Neuronal stem cell (in vitro differentiated cells): ENCODE results near the gene RALGPS1.

Experiments
- DNase-seq: peaks from one replicate; pipeline ENCODE4 v3.0.0-alpha.2; 2013; ENCODE audit warnings: low spot score
- H2AFZ ChIP-seq: one replicate; pipeline ENCODE4 v1.6.1; 2013; ENCODE audit warnings: mild to moderate bottlenecking, low read length, inconsistent platforms
- H2AK5ac ChIP-seq: 2 replicates; pipeline ENCODE4 v1.6.1; 2013; ENCODE audit warnings: low read depth, mild to moderate bottlenecking, inconsistent platforms, low read length, moderate library complexity, mixed read lengths
- H2BK120ac ChIP-seq: 2 replicates; pipeline ENCODE4 v1.6.1; 2013; ENCODE audit warnings: low read depth, mild to moderate bottlenecking, inconsistent platforms, low read length, moderate library complexity, mixed read lengths
- H2BK12ac ChIP-seq: one replicate; pipeline ENCODE4 v1.6.1; 2013; ENCODE audit warnings: low read length, inconsistent platforms
- H2BK15ac ChIP-seq: 2 replicates; pipeline ENCODE4 v1.6.1; 2013; ENCODE audit warnings: mild to moderate bottlenecking, low read length, inconsistent platforms, mixed read lengths
- H2BK5ac ChIP-seq: one replicate; pipeline ENCODE4 v1.6.1; 2013; ENCODE audit warnings: inconsistent platforms, mild to moderate bottlenecking, low read length, moderate library complexity
- H3K14ac ChIP-seq: one replicate; pipeline ENCODE4 v1.6.1; 2013; ENCODE audit warnings: low read length, inconsistent platforms
- H3K18ac ChIP-seq: 2 replicates; pipeline ENCODE4 v1.6.1; 2013; ENCODE audit warnings: low read length, inconsistent platforms
- H3K23ac ChIP-seq: 2 replicates; pipeline ENCODE4 v1.6.1; 2013; ENCODE audit warnings: low read depth, mild to moderate bottlenecking, mixed read lengths, low read length, inconsistent platforms; ENCODE audit not compliant: poor library complexity
- H3K27ac ChIP-seq: replicated peaks from 3 replicates; pipeline ENCODE4 v1.5.1; 2013; ENCODE audit warnings: low read length, inconsistent platforms
- H3K27me3 ChIP-seq, 3 experiments: 2 replicates each; pipeline ENCODE4 v1.6.1; 2013; ENCODE audit warnings: low read length in 3 of 3, mild to moderate bottlenecking in 2 of 3, inconsistent platforms in 1 of 3, low read depth in 1 of 3, mixed read lengths in 1 of 3, moderate library complexity in 1 of 3; ENCODE audit not compliant: control insufficient read depth in 3 of 3, insufficient read depth in 3 of 3
- H3K36me3 ChIP-seq, 2 donors: replicated peaks in 1 of 2; 2 replicates each; pipeline ENCODE4 v1.6.1; 2013; ENCODE audit warnings: low read length in 2 of 2; ENCODE audit not compliant: control insufficient read depth in 2 of 2, insufficient read depth in 2 of 2
- H3K4ac ChIP-seq: 2 replicates; pipeline ENCODE4 v1.6.1; 2013; ENCODE audit warnings: inconsistent platforms, mild to moderate bottlenecking, low read length, moderate library complexity
- H3K4me1 ChIP-seq, 2 donors: 1 replicate in 1 of 2; 2 replicates in 1 of 2; pipeline ENCODE4 v1.6.1; 2013; ENCODE audit warnings: low read length in 2 of 2, low read depth in 1 of 2; ENCODE audit not compliant: control insufficient read depth in 2 of 2, insufficient read depth in 1 of 2
- H3K4me2 ChIP-seq: one replicate; pipeline ENCODE4 v1.6.1; 2013; ENCODE audit warnings: mild to moderate bottlenecking, low read length, inconsistent platforms; ENCODE audit not compliant: insufficient read depth, poor library complexity, severe bottlenecking
- H3K4me3 ChIP-seq, 2 donors: 2 replicates each; pipeline ENCODE4 v1.5.1; 2013; ENCODE audit warnings: low read length in 2 of 2, mild to moderate bottlenecking in 2 of 2, inconsistent platforms in 1 of 2, moderate library complexity in 1 of 2
- H3K79me1 ChIP-seq: one replicate; pipeline ENCODE4 v1.6.1; 2013; ENCODE audit warnings: low read depth, mild to moderate bottlenecking, inconsistent platforms, low read length, moderate library complexity
- H3K9ac ChIP-seq: one replicate; pipeline ENCODE4 v1.6.1; 2013; ENCODE audit warnings: mild to moderate bottlenecking, low read depth, low read length, inconsistent platforms; ENCODE audit not compliant: poor library complexity
- H3K9me3 ChIP-seq, 2 donors: replicated peaks in 1 of 2; 2 replicates each; pipeline versions ENCODE3 to v1.6.1; 2013; ENCODE audit warnings: low read length in 2 of 2, mild to moderate bottlenecking in 2 of 2, inconsistent platforms in 1 of 2, low read depth in 1 of 2, mixed read lengths in 1 of 2, moderate library complexity in 1 of 2; ENCODE audit not compliant: control insufficient read depth in 2 of 2, insufficient read depth in 1 of 2
- H4K8ac ChIP-seq: one replicate; pipeline ENCODE4 v1.6.1; 2013; ENCODE audit warnings: low read depth, mild to moderate bottlenecking, inconsistent platforms, low read length, moderate library complexity
- H4K91ac ChIP-seq: one replicate; pipeline ENCODE4 v1.6.1; 2013; ENCODE audit warnings: low read length, low read depth, mild to moderate bottlenecking, inconsistent platforms; ENCODE audit not compliant: poor library complexity
- WGBS, 2 donors: extraction: QIAGEN DNeasy Blood & Tissue Kit; methylation state at CpG; one replicate each; pipeline ENCODE4 v1.1.7; 2013; ENCODE audit warnings: missing lambda C conversion rate in 2 of 2, mixed read lengths in 1 of 2; ENCODE audit not compliant: insufficient read length in 2 of 2, insufficient replicate concordance in 1 of 2; ENCODE audit errors: extremely low coverage in 2 of 2; 5-methylcytosine and 5-hydroxymethylcytosine counted together

The RALGPS1 gene

GRCh38 chr9:127162046-127162863 lies 247.7 kb downstream of the RALGPS1 start:
- WGBS, 2 donors: no CpG with 5 or more reads among the region's 9 CpGs
- Histone ChIP-seq H2BK5ac (no peak overlapping the region), H2BK15ac (no peak overlapping the region), H3K23ac (no peak overlapping the region), H3K27ac (no peak overlapping the region), H3K36me3 (no peaks in the 10 kb centered on the region), H2BK12ac (no peak overlapping the region), H3K9me3 (no peaks in the 10 kb centered on the region), H3K4me1 (peaks cover 6 to 19% of the 10 kb centered on the region in 2 donors), H2AK5ac (no peak overlapping the region), H3K4me3 (no peak overlapping the region), H3K4ac (no peak overlapping the region), H4K8ac (no peak overlapping the region), H2BK120ac (no peak overlapping the region), H3K4me2 (no peak overlapping the region), H3K27me3 (no peaks in the 10 kb centered on the region), H3K9ac (no peak overlapping the region), H3K18ac (no peak overlapping the region), H3K79me1 (peaks cover 3% of the 10 kb centered on the region), H2AFZ (no peak overlapping the region), H4K91ac (no peak overlapping the region), H3K14ac (no peak overlapping the region)
- no peak for DNase-seq

DNA sequence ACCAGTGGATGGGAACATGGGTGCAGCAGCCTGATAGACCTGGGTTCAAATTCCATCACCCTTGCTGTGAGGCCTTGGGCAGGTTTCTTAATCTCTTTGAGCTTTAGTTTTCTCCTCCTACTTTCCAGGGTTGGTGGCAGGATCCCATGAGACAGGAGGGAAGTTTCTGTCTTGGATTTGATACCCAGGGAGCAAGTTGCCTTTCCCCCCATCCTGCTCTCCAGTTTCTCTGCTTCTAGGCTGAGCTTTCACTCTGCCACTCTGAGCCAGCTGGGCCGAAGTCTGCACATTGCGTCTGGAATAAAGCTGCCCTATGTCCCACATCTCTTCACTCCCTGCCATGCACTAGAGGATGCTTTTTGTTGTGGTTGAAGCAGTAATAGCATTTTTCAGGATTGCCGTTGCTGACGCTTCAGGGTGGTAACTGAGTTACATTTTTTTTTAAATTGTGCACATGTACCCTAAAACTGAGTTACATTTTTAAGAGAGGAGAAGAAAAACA lies 248.3 kb downstream of the RALGPS1 start:
- H3K18ac ChIP-seq: no peak overlapping the region
- no peaks in the 10 kb centered on the region for H3K27me3 ChIP-seq
- H2BK15ac ChIP-seq: no peak overlapping the region
- no peak overlapping the region for H3K4me2 ChIP-seq
- no CpG with 5 or more reads among the region's 4 CpGs for WGBS, 2 donors
- H3K4me3 ChIP-seq: no peak overlapping the region
- H3K79me1 ChIP-seq: peaks cover 3% of the 10 kb centered on the region
- no peak overlapping the region for H4K91ac ChIP-seq
- no peak overlapping the region for H3K27ac ChIP-seq
- peaks cover 6 to 19% of the 10 kb centered on the region in 2 donors for H3K4me1 ChIP-seq
- H3K9me3 ChIP-seq: no peaks in the 10 kb centered on the region
- no peak overlapping the region for H2AFZ ChIP-seq
- no peak overlapping the region for H4K8ac ChIP-seq
- H2BK120ac ChIP-seq: no peak overlapping the region
- H2BK5ac ChIP-seq: no peak overlapping the region
- no peak overlapping the region for H3K23ac ChIP-seq
- no peaks in the 10 kb centered on the region for H3K36me3 ChIP-seq
- H2BK12ac ChIP-seq: no peak overlapping the region
- H3K14ac ChIP-seq: no peak overlapping the region
- H3K4ac ChIP-seq: no peak overlapping the region
- DNase-seq: no peak
- H3K9ac ChIP-seq: no peak overlapping the region
- no peak overlapping the region for H2AK5ac ChIP-seq

GRCh38 chr9:127163409-127163808 lies 248.8 kb downstream of the RALGPS1 start:
- no peak for DNase-seq
- Histone ChIP-seq H4K8ac (no peak overlapping the region), H4K91ac (no peak overlapping the region), H3K14ac (no peak overlapping the region), H3K4ac (no peak overlapping the region), H2BK12ac (no peak overlapping the region), H2AK5ac (no peak overlapping the region), H3K27ac (no peak overlapping the region), H3K4me1 (peaks cover 6 to 19% of the 10 kb centered on the region in 2 donors), H3K9ac (no peak overlapping the region), H2BK5ac (no peak overlapping the region), H2BK120ac (no peak overlapping the region), H3K9me3 (no peaks in the 10 kb centered on the region), H3K36me3 (no peaks in the 10 kb centered on the region), H3K79me1 (peaks cover 3% of the 10 kb centered on the region), H3K27me3 (no peaks in the 10 kb centered on the region), H2BK15ac (no peak overlapping the region), H2AFZ (no peak overlapping the region), H3K4me2 (no peak overlapping the region), H3K4me3 (no peak overlapping the region), H3K23ac (no peak overlapping the region), H3K18ac (no peak overlapping the region)
- WGBS, 2 donors: no CpG with 5 or more reads among the region's 2 CpGs

DNA sequence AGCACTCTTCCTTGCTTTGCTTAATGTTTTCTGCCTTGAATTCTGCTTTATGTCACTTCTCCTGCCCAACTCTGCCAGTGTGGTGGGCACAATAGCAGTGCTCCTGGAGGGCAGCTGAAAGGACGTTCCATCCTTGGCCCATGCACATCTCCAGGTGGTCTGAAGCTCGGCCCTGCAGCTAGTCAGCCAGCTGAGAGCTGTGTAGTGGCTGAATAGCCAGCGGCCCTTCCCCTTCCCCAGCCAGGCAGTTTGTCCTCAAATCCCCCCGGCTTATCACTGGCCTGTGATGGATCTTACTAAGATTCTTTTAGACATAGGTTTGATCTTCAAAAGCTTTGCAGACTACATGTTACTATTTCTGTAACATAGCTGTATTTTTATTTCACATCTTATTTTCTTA lies 250.5 kb downstream of the RALGPS1 start:
- no peak overlapping the region for H3K14ac ChIP-seq
- H3K4me3 ChIP-seq: no peak overlapping the region
- no peak overlapping the region for H3K4me2 ChIP-seq
- H3K4ac ChIP-seq: no peak overlapping the region
- no peak overlapping the region for H3K9ac ChIP-seq
- H3K4me1 ChIP-seq: peaks cover 3 to 7% of the 10 kb centered on the region in 2 donors
- no peak overlapping the region for H2BK12ac ChIP-seq
- no peak overlapping the region for H2AK5ac ChIP-seq
- no peak overlapping the region for H2BK15ac ChIP-seq
- H2BK5ac ChIP-seq: no peak overlapping the region
- H3K9me3 ChIP-seq: no peaks in the 10 kb centered on the region
- H3K36me3 ChIP-seq: no peaks in the 10 kb centered on the region
- no peaks in the 10 kb centered on the region for H3K27me3 ChIP-seq
- no peak overlapping the region for H3K18ac ChIP-seq
- no peak overlapping the region for H2BK120ac ChIP-seq
- WGBS, 2 donors: no CpG with 5 or more reads among the region's 4 CpGs
- H2AFZ ChIP-seq: no peak overlapping the region
- H4K91ac ChIP-seq: no peak overlapping the region
- no peak overlapping the region for H4K8ac ChIP-seq
- peaks cover 3% of the 10 kb centered on the region for H3K79me1 ChIP-seq
- H3K23ac ChIP-seq: no peak overlapping the region
- H3K27ac ChIP-seq: no peak overlapping the region
- no peak for DNase-seq
